Mesangial cell (primary cell): ENCODE results near the gene SPINDOC. TPM values are rescaled to one million over a fixed set of nuclear protein-coding genes. Genes with fewer than 3 reads are reported as not detected.

Experiments
- total RNA-seq: library from RNA; depleted of rRNA; stranded (reverse); fragments of >200 nt; gene quantifications from 2 replicates; pipeline ENCODE4 v1.2.3, GENCODE V29; 2015

Gene SPINDOC
- 24.2 and 31.9 TPM in 2 replicates for total RNA-seq

GRCh38 chr11:63813035-63813562, at the start of gene SPINDOC:
Gene SPINDOC, plus strand, starts transcription at chr11:63813456. Its CDS starts 231 bp downstream, at chr11:63813687.

GRCh38 chr11:63768237-63769041, 44.8 kb upstream of the SPINDOC start, which contains the start of gene ZFTA:
Gene ZFTA, minus strand, starts transcription at chr11:63768775. Its CDS starts 153 bp downstream, at chr11:63768622.

GRCh38 chr11:63838678-63839507, 25.6 kb downstream of the SPINDOC start, which contains the start of gene MARK2:
Gene MARK2, plus strand, starts transcription at chr11:63839110. Its CDS starts 397 bp downstream, at chr11:63839507.

Other genes starting within 250 kb of the SPINDOC start
- gene PLAAT3, start 199.0 kb upstream of the SPINDOC start, total RNA-seq, result 58.2 and 101 TPM in 2 replicates
- gene ATL3, start 142.1 kb upstream of the SPINDOC start, total RNA-seq, result 40.7 and 43.0 TPM in 2 replicates
- 87.8 and 129 TPM in 2 replicates for gene RTN3, start 132.0 kb upstream of the SPINDOC start, total RNA-seq
- 7.2 and 22.3 TPM in 2 replicates for gene ZFTA, start 44.7 kb upstream of the SPINDOC start, total RNA-seq
- gene MARK2, start 25.7 kb downstream of the SPINDOC start, total RNA-seq, result 23.6 and 26.4 TPM in 2 replicates
- gene RCOR2, start 103.7 kb downstream of the SPINDOC start, total RNA-seq, result 3.1 and 6.7 TPM in 2 replicates
- gene NAA40, start 125.5 kb downstream of the SPINDOC start, total RNA-seq, result 10.3 and 13.7 TPM in 2 replicates
- gene COX8A, start 161.2 kb downstream of the SPINDOC start, total RNA-seq, result 816 and 1,119 TPM in 2 replicates
- 122 and 156 TPM in 2 replicates for gene OTUB1, start 173.0 kb downstream of the SPINDOC start, total RNA-seq
- under 0.01 and 0.25 TPM in 2 replicates for gene FLRT1, start 222.5 kb downstream of the SPINDOC start, total RNA-seq